HEK293 (cell line): ENCODE measurements around the gene GALE.
A peak's percentile ranks its signal among the peaks of the same experiment; 100 is the strongest.
"Not testable (repeated sequence)": the region's sequence is repeated elsewhere in the genome, so short reads cannot be mapped to it uniquely, and the experiment has no call there.

Source experiments
- CTCF ChIA-PET: fragments of 350-600 bp; formaldehyde crosslinking; extraction: SDS; loops from one replicate; lab custom pipeline; 2021; ENCODE audit warnings: antibody characterized with exemption; lab: Yijun Ruan, JAX
- POLR2A ChIA-PET: fragments of 300-600 bp; formaldehyde crosslinking; extraction: SDS; loops from one replicate; lab custom pipeline; 2020; ENCODE audit warnings: antibody characterized with exemption, inconsistent platforms; lab: Yijun Ruan, JAX
- H3K27ac ChIP-seq: fragments of 200-500 bp; sonication (Bioruptor generic); 2 replicates; pipeline ENCODE4 v1.5.1; 2014; ENCODE audit warnings: low read depth, low read length, control low read depth, inconsistent platforms; ENCODE audit errors: extremely low read depth
- H3K36me3 ChIP-seq, 2 experiments: fragments of 200-500 bp in 1 of 2; sonication (Bioruptor generic) in 1 of 2; 1 replicate in 1 of 2; 2 replicates in 1 of 2; pipeline ENCODE4 v1.5.1; 2014 to 2017; ENCODE audit warnings: inconsistent platforms in 2 of 2, low read length in 2 of 2; ENCODE audit not compliant: control insufficient read depth in 2 of 2, insufficient read depth in 1 of 2
- H3K4me1 ChIP-seq: fragments of 200-500 bp; sonication (Bioruptor generic); 2 replicates; pipeline ENCODE4 v1.5.1; 2014; ENCODE audit warnings: mild to moderate bottlenecking, low read length, inconsistent platforms; ENCODE audit not compliant: control insufficient read depth, insufficient read depth
- H3K4me3 ChIP-seq: 2 replicates; pipeline ENCODE4 v1.5.1; 2011; ENCODE audit warnings: low read depth, mild to moderate bottlenecking, control low read depth, low read length, moderate library complexity
- H3K9me3 ChIP-seq: fragments of 200-500 bp; sonication (Bioruptor generic); 2 replicates; pipeline ENCODE4 v1.5.1; 2014; ENCODE audit warnings: low read depth, low read length, inconsistent platforms; ENCODE audit not compliant: control insufficient read depth, insufficient read depth
- GLIS2 ChIP-seq: fragments of 450-650 bp; formaldehyde crosslinking; IDR thresholded peaks from 2 replicates; pipeline ENCODE4 v1.5.1; 2016; ENCODE audit warnings: missing biosample characterization, missing genetic modification characterization
- HIC1 ChIP-seq: fragments of 450-650 bp; formaldehyde crosslinking; IDR thresholded peaks from 2 replicates; pipeline ENCODE4 v1.5.1; 2016; ENCODE audit warnings: missing biosample characterization, missing genetic modification characterization
- MZF1 ChIP-seq: fragments of 450-650 bp; formaldehyde crosslinking; IDR thresholded peaks from 2 replicates; pipeline ENCODE4 v1.5.1; 2017; ENCODE audit warnings: missing biosample characterization, missing genetic modification characterization, borderline replicate concordance
- ZBTB21 ChIP-seq: fragments of 450-650 bp; formaldehyde crosslinking; IDR thresholded peaks from 2 replicates; pipeline ENCODE4 v1.5.1; 2017; ENCODE audit warnings: missing biosample characterization, missing genetic modification characterization
- ZBTB48 ChIP-seq: fragments of 450-650 bp; formaldehyde crosslinking; IDR thresholded peaks from 2 replicates; pipeline ENCODE4 v1.5.1; 2016; ENCODE audit warnings: missing biosample characterization, missing genetic modification characterization
- ZNF19 ChIP-seq: fragments of 450-650 bp; formaldehyde crosslinking; IDR thresholded peaks from 2 replicates; pipeline ENCODE4; 2016; ENCODE audit warnings: missing biosample characterization, missing genetic modification characterization, low read depth
- ZNF221 ChIP-seq: fragments of 450-650 bp; formaldehyde crosslinking; IDR thresholded peaks from 2 replicates; pipeline ENCODE4 v1.5.1; 2017; ENCODE audit warnings: missing biosample characterization, missing genetic modification characterization, borderline replicate concordance
- ZNF341 ChIP-seq: fragments of 450-650 bp; formaldehyde crosslinking; IDR thresholded peaks from 2 replicates; pipeline ENCODE4; 2016; ENCODE audit warnings: low read depth, missing biosample characterization, missing genetic modification characterization
- ZNF37A ChIP-seq: fragments of 450-650 bp; IDR thresholded peaks from 2 replicates; pipeline ENCODE4 v1.5.1; 2018; ENCODE audit warnings: missing biosample characterization, missing genetic modification characterization
- ZNF449 ChIP-seq: fragments of 450-650 bp; formaldehyde crosslinking; IDR thresholded peaks from 2 replicates; pipeline ENCODE4 v1.5.1; 2017; ENCODE audit warnings: missing biosample characterization, mild to moderate bottlenecking, missing genetic modification characterization, moderate library complexity
- TF ChIP-seq, protein P1 (sequence below): fragments of 450-650 bp; formaldehyde crosslinking; conservative IDR thresholded peaks from 2 replicates; pipeline ENCODE4 v1.5.1; 2016; ENCODE audit warnings: low read depth, missing biosample characterization, missing genetic modification characterization

Gene GALE

DNA sequence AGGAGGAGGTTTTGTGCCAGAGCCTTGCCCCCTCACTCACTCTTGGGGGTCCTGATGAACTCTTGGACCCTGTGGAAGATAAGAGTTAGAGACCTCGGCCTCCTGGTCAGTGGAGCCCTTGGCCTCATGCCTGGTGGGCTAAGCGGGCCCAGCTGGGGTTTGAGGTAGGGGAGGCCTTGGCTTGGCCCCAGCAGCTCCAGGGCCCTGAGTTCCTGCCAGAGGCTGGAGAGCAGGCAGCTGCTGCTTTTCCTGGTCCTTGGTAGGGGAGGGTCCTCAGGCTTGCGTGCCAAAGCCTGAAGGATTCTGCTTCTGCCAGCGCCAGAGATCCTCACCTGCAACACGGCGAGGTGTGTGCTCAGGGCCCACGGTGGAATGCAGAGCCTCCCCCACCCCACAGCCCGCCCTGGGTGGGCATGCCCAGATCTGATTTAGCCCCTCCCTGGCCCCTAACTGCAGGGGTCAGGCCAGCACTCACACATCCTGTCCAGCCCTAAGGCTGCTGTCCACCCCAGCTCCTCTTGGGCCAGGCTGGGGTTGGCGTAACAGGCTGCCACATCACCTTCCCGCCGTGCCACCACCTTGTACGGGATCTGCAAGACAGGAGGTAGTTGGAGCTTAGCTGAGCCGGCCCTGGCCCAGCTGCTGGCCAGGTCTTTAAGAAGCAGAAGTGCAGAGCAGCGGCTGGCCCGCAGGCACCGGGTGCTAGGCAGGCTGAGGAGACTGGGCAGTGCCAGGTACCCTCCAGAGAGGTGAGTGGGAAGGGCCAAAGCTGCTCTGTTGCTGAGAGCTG, 4.7 kb downstream of the GALE start:
- Histone ChIP-seq H3K4me1 (0 out of 2 replicates have a peak, but pooled peaks cover 4% of the 10 kb centered on the region), H3K4me3 (no peak overlapping the region), H3K27ac (no peak overlapping the region), H3K36me3 (peaks cover 0 to 69% of the 10 kb centered on the region in 2 experiments; a peak in 2 of 3 replicates), H3K9me3 (no peaks in the 10 kb centered on the region)
- CTCF ChIA-PET, result no interaction called here
- no peak for TF ChIP-seq ZNF221 (tag by site-specific recombination)
- no peak for TF ChIP-seq ZNF37A (tag by site-specific recombination)
- peak; percentile 39; the same call in 1 of the 2 replicates for TF ChIP-seq GLIS2 (tag by site-specific recombination)
- no peak for TF ChIP-seq ZNF449 (tag by site-specific recombination)
- POLR2A ChIA-PET, result interaction anchor here (1.5 to 8.9 kb wide), 2 partner anchors 11 to 18 kb away, joined by 3 to 101 read pairs; partner anchors contain the start of gene PITHD1

- not testable (repeated sequence) for H3K9me3 ChIP-seq, H3K27ac ChIP-seq, H3K4me1 ChIP-seq, H3K4me3 ChIP-seq
- CTCF ChIA-PET, result interaction anchor here (0.7 kb wide), 1 partner anchor 122 kb away, joined by 4 read pairs; no protein-coding TSS in a partner anchor
- H3K36me3 ChIP-seq, result peaks cover 0 to 69% of the 10 kb centered on the region in 2 experiments; a peak in 2 of 3 replicates
- POLR2A ChIA-PET, result interaction anchor here (0.6 to 8.9 kb wide), 4 partner anchors 12 to 112 kb away, joined by 3 to 101 read pairs (median 4); partner anchors contain the start of gene PITHD1
These were observed 5.8 kb downstream of the GALE start for GRCh38 chr1:23794732-23795182.

- H3K36me3 ChIP-seq, result peaks cover 0 to 68% of the 10 kb centered on the region in 2 experiments; a peak in 2 of 3 replicates
- no peak overlapping the region for H3K4me3 ChIP-seq
- H3K9me3 ChIP-seq, result no peaks in the 10 kb centered on the region
- no peak for TF ChIP-seq MZF1 (tag by site-specific recombination)
- TF ChIP-seq, protein P1, sequence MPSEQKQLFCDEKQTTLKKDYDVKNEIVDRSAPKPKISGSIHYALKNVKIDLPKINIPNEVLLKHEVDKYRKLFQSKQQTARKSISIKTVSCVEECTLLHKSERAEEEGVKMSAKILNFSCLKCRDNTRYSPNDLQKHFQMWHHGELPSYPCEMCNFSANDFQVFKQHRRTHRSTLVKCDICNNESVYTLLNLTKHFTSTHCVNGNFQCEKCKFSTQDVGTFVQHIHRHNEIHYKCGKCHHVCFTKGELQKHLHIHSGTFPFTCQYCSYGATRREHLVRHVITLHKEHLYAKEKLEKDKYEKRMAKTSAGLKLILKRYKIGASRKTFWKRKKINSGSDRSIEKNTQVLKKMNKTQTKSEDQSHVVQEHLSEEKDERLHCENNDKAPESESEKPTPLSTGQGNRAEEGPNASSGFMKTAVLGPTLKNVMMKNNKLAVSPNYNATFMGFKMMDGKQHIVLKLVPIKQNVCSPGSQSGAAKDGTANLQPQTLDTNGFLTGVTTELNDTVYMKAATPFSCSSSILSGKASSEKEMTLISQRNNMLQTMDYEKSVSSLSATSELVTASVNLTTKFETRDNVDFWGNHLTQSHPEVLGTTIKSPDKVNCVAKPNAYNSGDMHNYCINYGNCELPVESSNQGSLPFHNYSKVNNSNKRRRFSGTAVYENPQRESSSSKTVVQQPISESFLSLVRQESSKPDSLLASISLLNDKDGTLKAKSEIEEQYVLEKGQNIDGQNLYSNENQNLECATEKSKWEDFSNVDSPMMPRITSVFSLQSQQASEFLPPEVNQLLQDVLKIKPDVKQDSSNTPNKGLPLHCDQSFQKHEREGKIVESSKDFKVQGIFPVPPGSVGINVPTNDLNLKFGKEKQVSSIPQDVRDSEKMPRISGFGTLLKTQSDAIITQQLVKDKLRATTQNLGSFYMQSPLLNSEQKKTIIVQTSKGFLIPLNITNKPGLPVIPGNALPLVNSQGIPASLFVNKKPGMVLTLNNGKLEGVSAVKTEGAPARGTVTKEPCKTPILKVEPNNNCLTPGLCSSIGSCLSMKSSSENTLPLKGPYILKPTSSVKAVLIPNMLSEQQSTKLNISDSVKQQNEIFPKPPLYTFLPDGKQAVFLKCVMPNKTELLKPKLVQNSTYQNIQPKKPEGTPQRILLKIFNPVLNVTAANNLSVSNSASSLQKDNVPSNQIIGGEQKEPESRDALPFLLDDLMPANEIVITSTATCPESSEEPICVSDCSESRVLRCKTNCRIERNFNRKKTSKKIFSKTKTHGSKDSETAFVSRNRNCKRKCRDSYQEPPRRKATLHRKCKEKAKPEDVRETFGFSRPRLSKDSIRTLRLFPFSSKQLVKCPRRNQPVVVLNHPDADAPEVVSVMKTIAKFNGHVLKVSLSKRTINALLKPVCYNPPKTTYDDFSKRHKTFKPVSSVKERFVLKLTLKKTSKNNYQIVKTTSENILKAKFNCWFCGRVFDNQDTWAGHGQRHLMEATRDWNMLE (tag by site-specific recombination), result no peak
- no peak for TF ChIP-seq ZNF19 (tag by site-specific recombination)
- no peak for TF ChIP-seq ZBTB21
- TF ChIP-seq ZBTB48 (tag by site-specific recombination), result no peak
- 0 out of 2 replicates have a peak, but pooled peaks have one; percentile 30 for TF ChIP-seq HIC1 (tag by site-specific recombination)
- no peak for TF ChIP-seq ZNF341 (tag by site-specific recombination)
- TF ChIP-seq, all 188 proteins: peak for 1
- Histone ChIP-seq H3K4me1 (peaks cover 9% of the 10 kb centered on the region; the same call in 1 of the 2 replicates), H3K27ac (no peak overlapping the region)
- CTCF ChIA-PET, result interaction anchor here (0.7 kb wide), 1 partner anchor 123 kb away, joined by 4 read pairs; no protein-coding TSS in a partner anchor
- POLR2A ChIA-PET, result interaction anchor here (0.6 to 8.9 kb wide), 6 partner anchors 13 to 158 kb away, joined by 3 to 101 read pairs (median 4); partner anchors contain the start of gene PITHD1
These were observed 6.5 kb downstream of the GALE start for GRCh38 chr1:23793861-23794731.
